Ascending aorta (tissue), 2 donors: ENCODE measurements around the gene KRTAP5-3. TPM values are rescaled to one million over a fixed set of nuclear protein-coding genes. Genes with fewer than 3 reads are reported as not detected.
A peak's percentile ranks its signal among the peaks of the same experiment; 100 is the strongest.

Experiments used
- DNase-seq, 2 donors: peaks; one replicate each; pipeline ENCODE4 v3.0.0-alpha.2; 2019; ENCODE audit warnings: low spot score in 2 of 2
- H3K27ac ChIP-seq, 2 donors: fragments of 200-600 bp; sonication (generic); one replicate each; pipeline ENCODE4 v1.5.1; 2016 to 2017; ENCODE audit warnings: mild to moderate bottlenecking in 1 of 2
- H3K27me3 ChIP-seq: fragments of 200-600 bp; sonication (generic); one replicate; pipeline ENCODE4 v1.5.1; 2017
- H3K36me3 ChIP-seq, 2 donors: fragments of 200-600 bp; sonication (generic); one replicate each; pipeline ENCODE4 v1.5.1; 2016
- H3K4me1 ChIP-seq, 2 donors: fragments of 200-600 bp; sonication (generic); one replicate each; pipeline ENCODE4 v1.5.1; 2016 to 2017; ENCODE audit warnings: mild to moderate bottlenecking in 1 of 2
- H3K4me3 ChIP-seq, 2 donors: fragments of 200-600 bp; sonication (generic); one replicate each; pipeline ENCODE4 v1.5.1; 2016 to 2017; ENCODE audit warnings: mild to moderate bottlenecking in 1 of 2
- H3K9me3 ChIP-seq, 2 donors: fragments of 200-600 bp; sonication (generic); one replicate each; pipeline ENCODE4 v1.5.1; 2016
- CTCF ChIP-seq, 3 experiments: fragments of 200-600 bp in 2 of 3; fragments of 450-650 bp in 1 of 3; sonication (generic) in 2 of 3; IDR thresholded peaks; one replicate each; pipeline ENCODE4 v1.5.1; 2016 to 2019; ENCODE audit warnings: antibody characterized with exemption in 3 of 3, mild to moderate bottlenecking in 1 of 3, moderate library complexity in 1 of 3
- intact Hi-C: fragments of 100-400 bp; cut with DNase I; formaldehyde crosslinking; loops from one replicate; pipeline ENCODE4 v1.15.1; 2023
- total RNA-seq: library from RNA; depleted of rRNA; stranded (reverse); fragments of >200 nt; gene quantifications from one replicate; pipeline ENCODE4 v1.1.0, GENCODE V29; 2016

Gene KRTAP5-3, protein sequence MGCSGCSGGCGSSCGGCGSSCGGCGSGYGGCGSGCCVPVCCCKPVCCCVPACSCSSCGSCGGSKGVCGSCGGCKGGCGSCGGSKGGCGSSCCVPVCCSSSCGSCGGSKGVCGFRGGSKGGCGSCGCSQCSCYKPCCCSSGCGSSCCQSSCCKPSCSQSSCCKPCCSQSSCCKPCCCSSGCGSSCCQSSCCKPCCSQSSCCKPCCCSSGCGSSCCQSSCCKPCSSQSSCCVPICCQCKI
- not detected for total RNA-seq

DNA sequence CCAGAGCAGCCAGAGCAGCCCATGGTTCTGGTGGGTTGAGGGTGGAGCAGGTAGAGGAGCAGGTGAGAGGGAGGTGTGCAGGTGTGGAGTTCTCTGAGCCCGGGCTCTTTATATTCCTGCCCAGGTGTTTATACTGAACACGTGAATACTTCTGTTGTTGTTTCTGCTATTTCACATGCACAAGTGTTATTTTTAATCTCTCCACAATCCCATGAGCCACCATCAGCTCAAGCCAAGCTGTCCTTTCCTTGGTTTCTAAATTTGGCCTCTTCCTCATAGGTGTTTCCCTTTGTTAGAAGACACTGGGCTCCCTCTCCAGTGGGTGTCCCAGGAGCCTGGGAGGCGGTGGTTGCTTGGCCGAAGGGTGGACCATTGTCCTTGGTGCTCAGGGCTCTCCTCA is at the start of gene KRTAP5-3:
Gene KRTAP5-3 (minus strand): TSS at position 101 of the 400 bp plus-strand sequence. CDS start 78 bp downstream, at position 23.
- DNase-seq: no peak
- no peaks in the 10 kb centered on the region for H3K9me3 ChIP-seq

DNA sequence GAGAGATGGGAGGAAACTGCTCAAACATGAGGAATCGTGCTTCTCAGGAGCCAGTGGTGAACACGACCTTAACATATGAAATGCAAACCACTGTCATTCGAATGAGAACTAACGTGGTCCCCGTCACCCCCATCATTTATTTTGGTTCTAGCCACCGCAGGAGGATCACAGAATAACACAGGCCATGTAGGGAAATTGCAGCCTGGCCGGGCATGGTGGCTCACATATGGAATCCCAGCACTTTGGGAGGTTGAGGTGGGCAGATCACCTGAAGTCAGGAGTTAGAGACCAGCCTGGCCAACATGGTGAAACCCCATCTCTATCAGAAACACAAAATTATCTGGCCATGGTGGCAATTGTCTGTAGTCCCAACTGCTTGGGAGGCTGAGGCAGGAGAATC is 48.4 kb upstream of the KRTAP5-3 start:
- DNase-seq: peak in 1 of 2 donors; percentile 11
- no peak overlapping the region for H3K4me3 ChIP-seq

More for the DNA sequence above, at the start of gene KRTAP5-3:
- Histone ChIP-seq H3K4me1 (no peaks in the 10 kb centered on the region), H3K36me3 (no peaks in the 10 kb centered on the region), H3K4me3 (no peak within 1 kb of the TSS), H3K27ac (no peak within 1 kb of the TSS), H3K27me3 (no peaks in the 10 kb centered on the region)
- TF ChIP-seq CTCF (IDR thresholded peaks at IDR 0.05): no peak
- intact Hi-C loops: no loop called here

GRCh38 chr11:1656061-1656441 is 47.8 kb upstream of the KRTAP5-3 start:
- intact Hi-C loops: no loop called here
- Histone ChIP-seq H3K4me3 (no peak overlapping the region), H3K27ac (no peak overlapping the region), H3K9me3 (no peaks in the 10 kb centered on the region), H3K36me3 (no peaks in the 10 kb centered on the region), H3K27me3 (no peaks in the 10 kb centered on the region), H3K4me1 (no peaks in the 10 kb centered on the region)
- TF ChIP-seq CTCF (IDR thresholded peaks at IDR 0.05): no peak
- DNase-seq: peak in 1 of 2 donors; percentile 47

More for the DNA sequence above, 48.4 kb upstream of the KRTAP5-3 start:
- intact Hi-C loops: no loop called here
- Histone ChIP-seq H3K9me3 (no peaks in the 10 kb centered on the region), H3K4me1 (no peaks in the 10 kb centered on the region), H3K27me3 (no peaks in the 10 kb centered on the region), H3K36me3 (no peaks in the 10 kb centered on the region), H3K27ac (no peak overlapping the region)
- TF ChIP-seq CTCF (IDR thresholded peaks at IDR 0.05): no peak

DNA sequence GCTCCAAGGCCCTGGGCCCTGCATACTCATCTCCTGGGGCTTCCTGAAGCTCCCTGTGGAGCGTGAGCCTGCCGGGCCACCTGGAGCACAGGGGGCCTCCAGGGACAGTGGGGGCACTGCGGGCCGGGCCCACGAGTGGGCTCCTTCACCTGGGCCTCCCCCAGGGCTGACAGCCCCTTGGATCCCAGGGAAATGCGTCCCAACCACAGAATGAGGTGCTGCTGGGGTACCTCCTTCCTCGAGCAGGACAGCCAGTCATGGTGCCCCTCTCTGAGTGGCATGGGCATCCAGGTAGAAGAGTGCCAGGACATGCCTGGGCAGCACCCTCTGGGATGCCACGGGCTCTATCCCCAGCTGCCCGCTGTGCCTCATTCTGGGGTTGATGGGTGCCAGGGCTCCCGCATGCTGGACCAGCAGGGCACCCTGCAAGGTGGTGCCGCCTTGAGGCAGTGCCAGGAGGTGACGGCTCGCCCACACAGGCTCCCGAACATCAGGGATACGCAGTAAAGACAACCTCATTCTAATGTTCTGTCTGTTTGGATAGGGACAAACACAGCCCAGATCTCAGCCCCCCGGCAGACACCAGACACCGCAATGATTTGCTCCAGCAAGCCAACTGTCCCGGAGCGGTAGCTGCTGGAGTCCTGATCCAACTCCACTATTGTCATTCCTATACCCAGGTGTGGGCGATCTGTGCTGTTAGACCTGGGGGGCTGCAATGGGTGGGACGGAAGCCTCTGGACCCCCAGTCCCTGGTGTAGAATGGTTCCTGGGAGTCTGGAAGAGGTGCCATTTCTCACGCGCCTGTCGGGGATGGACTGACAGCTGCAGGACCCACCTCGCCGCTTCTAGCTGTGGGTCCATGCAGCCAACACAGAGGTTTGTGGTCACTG is 47.2 kb upstream of the KRTAP5-3 start:
- no peak overlapping the region for H3K27ac ChIP-seq
- intact Hi-C loops: no loop called here
- H3K4me3 ChIP-seq: no peak overlapping the region
- TF ChIP-seq CTCF (IDR thresholded peaks at IDR 0.05): no peak
- H3K4me1 ChIP-seq: no peaks in the 10 kb centered on the region
- H3K27me3 ChIP-seq: no peaks in the 10 kb centered on the region
- peak in 1 of 2 donors; percentile 59 for DNase-seq
- no peaks in the 10 kb centered on the region for H3K36me3 ChIP-seq
- H3K9me3 ChIP-seq: no peaks in the 10 kb centered on the region

GRCh38 chr11:1654388-1655167 is 46.3 kb upstream of the KRTAP5-3 start:
- TF ChIP-seq CTCF (IDR thresholded peaks at IDR 0.05): no peak
- H3K27ac ChIP-seq: no peak overlapping the region
- intact Hi-C loops: no loop called here
- H3K4me1 ChIP-seq: no peaks in the 10 kb centered on the region
- H3K36me3 ChIP-seq: no peaks in the 10 kb centered on the region
- H3K9me3 ChIP-seq: no peaks in the 10 kb centered on the region
- H3K4me3 ChIP-seq: no peak overlapping the region
- no peaks in the 10 kb centered on the region for H3K27me3 ChIP-seq
- DNase-seq: peak in 1 of 2 donors; percentile 53
